Esophagus squamous epithelium (tissue), 4 donors: ENCODE results near the gene ASS1.

Experiments
- CTCF ChIP-seq, 6 experiments: fragments of 450-650 bp in 4 of 6; fragments of 200-600 bp in 2 of 6; sonication (generic) in 2 of 6; IDR thresholded peaks; one replicate each; pipeline ENCODE4 v1.5.1; 2016 to 2019; ENCODE audit warnings: antibody characterized with exemption in 6 of 6, mild to moderate bottlenecking in 4 of 6, moderate library complexity in 4 of 6
- POLR2A ChIP-seq, 4 donors: fragments of 450-650 bp; IDR thresholded peaks; one replicate each; pipeline ENCODE4 v1.6.1; 2017; ENCODE audit warnings: antibody characterized with exemption in 4 of 4, mild to moderate bottlenecking in 4 of 4, moderate library complexity in 3 of 4

GRCh38 chr9:130528674-130529073 lies 83.9 kb downstream of the ASS1 start:
- TF ChIP-seq CTCF (IDR thresholded peaks at IDR 0.05) (no peak), POLR2A (IDR thresholded peaks at IDR 0.05) (no peak)
